Measurements from ENCODE around the gene GAS7. TPM values are rescaled to one million over a fixed set of nuclear protein-coding genes. Genes with fewer than 3 reads are reported as not detected.

The GAS7 gene
- total RNA-seq, 1 experiment from 2014 or later: 6.0 TPM

DNA sequence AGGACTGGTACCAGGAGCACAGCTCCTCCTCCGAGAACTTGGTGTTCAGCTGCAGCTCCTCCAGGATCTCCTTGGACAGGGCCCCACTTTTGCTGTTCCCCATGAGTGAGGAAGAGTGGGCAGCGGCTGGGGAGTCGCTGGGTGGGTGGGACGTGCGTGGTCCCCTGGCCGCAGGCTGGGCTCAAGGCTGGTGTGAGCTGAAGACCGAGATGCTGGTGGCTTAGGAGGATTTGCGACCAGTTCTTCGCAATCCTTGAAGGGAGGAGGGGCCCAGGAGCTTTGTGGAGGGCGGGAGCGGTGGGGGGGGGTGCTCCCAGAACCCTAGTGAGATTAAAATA is 293.4 kb downstream of the GAS7 start, which contains the start of gene RCVRN:
Gene RCVRN, minus strand, starts transcription at position 194 of the 338 bp plus-strand sequence. Its CDS starts 91 bp downstream, at position 103.
- H2BK20ac ChIP-seq (ENCODE audit: low read depth, low read length, poor library complexity, severe bottlenecking): no peak within 1 kb of the TSS
- no peak within 1 kb of the TSS for H3K27ac ChIP-seq (ENCODE audit: insufficient read length, low read depth, low read length)
- Mint-ChIP-seq H3K4me3 (no peak within 1 kb of the TSS), H3K4me1 (peaks cover 14 to 43% of the 10 kb centered on the region in 2 experiments), H3K27me3 (ENCODE audit: low read depth) (peaks cover 8% of the 10 kb centered on the region; the same call in 1 of the 2 replicates), H3K27ac (no peak within 1 kb of the TSS), H3K36me3 (ENCODE audit: insufficient read depth in 1 of 3, low read depth in 3 of 3) (no peaks in the 10 kb centered on the region; a peak in 1 of 7 replicates), H3K9me3 (peaks cover 0 to 2% of the 10 kb centered on the region in 2 experiments; a peak in 2 of 5 replicates)
- no peak within 1 kb of the TSS for H4K5ac ChIP-seq (ENCODE audit: insufficient read length, low read depth, low read length)
- H3K23me2 ChIP-seq (ENCODE audit: insufficient read length, low read depth, low read length, poor library complexity, severe bottlenecking): no peaks in the 10 kb centered on the region
- no peaks in the 10 kb centered on the region for H3K9me3 ChIP-seq (ENCODE audit: control insufficient read depth, low read depth, low read length)
- H3K4me1 ChIP-seq (ENCODE audit: insufficient read depth, low read length): no peaks in the 10 kb centered on the region; the same call in 1 of the 2 replicates
- H3K79me2 ChIP-seq (ENCODE audit: insufficient read depth, low read length): no peaks in the 10 kb centered on the region
- H2AFZ ChIP-seq (ENCODE audit: low read length): no peak within 1 kb of the TSS
- H4K8ac ChIP-seq (replicated peaks; ENCODE audit: insufficient read length, low read depth, low read length): no peak within 1 kb of the TSS
- TF ChIP-seq, protein P1, sequence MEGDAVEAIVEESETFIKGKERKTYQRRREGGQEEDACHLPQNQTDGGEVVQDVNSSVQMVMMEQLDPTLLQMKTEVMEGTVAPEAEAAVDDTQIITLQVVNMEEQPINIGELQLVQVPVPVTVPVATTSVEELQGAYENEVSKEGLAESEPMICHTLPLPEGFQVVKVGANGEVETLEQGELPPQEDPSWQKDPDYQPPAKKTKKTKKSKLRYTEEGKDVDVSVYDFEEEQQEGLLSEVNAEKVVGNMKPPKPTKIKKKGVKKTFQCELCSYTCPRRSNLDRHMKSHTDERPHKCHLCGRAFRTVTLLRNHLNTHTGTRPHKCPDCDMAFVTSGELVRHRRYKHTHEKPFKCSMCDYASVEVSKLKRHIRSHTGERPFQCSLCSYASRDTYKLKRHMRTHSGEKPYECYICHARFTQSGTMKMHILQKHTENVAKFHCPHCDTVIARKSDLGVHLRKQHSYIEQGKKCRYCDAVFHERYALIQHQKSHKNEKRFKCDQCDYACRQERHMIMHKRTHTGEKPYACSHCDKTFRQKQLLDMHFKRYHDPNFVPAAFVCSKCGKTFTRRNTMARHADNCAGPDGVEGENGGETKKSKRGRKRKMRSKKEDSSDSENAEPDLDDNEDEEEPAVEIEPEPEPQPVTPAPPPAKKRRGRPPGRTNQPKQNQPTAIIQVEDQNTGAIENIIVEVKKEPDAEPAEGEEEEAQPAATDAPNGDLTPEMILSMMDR (conservative IDR thresholded peaks at IDR 0.05): no peak
- no peak within 1 kb of the TSS for H3K56ac ChIP-seq (ENCODE audit: insufficient read length, low read depth, low read length)
- H3K18ac ChIP-seq (ENCODE audit: insufficient read length, low read depth, low read length): no peak within 1 kb of the TSS
- no peaks in the 10 kb centered on the region; the same call in 1 of the 2 replicates for H3K27me3 ChIP-seq (ENCODE audit: insufficient read depth, low read length)
- no peak within 1 kb of the TSS for H3K4me2 ChIP-seq (ENCODE audit: insufficient read depth, insufficient read length, low read length)
- H2BK5ac ChIP-seq (ENCODE audit: insufficient read length, low read length): no peak within 1 kb of the TSS
- H2BK12ac ChIP-seq (ENCODE audit: insufficient read length, low read depth, low read length): no peak within 1 kb of the TSS
- WGBS (ENCODE audit: extremely low coverage, insufficient read length, low lambda C conversion rate): no CpG with 5 or more reads among the region's 11 CpGs
- no peak within 1 kb of the TSS for H4K91ac ChIP-seq (ENCODE audit: insufficient read length, low read depth, low read length)
- H4K20me1 ChIP-seq (ENCODE audit: control insufficient read depth, insufficient read depth, insufficient read length): no peaks in the 10 kb centered on the region
- no peak within 1 kb of the TSS for H3K9ac ChIP-seq (ENCODE audit: extremely low read depth, insufficient read length, low read length)
- no peak within 1 kb of the TSS for H3K14ac ChIP-seq (ENCODE audit: insufficient read depth, low read length)
- H2BK15ac ChIP-seq (ENCODE audit: low read depth, low read length): no peak within 1 kb of the TSS
- no peak within 1 kb of the TSS for H3K23ac ChIP-seq (ENCODE audit: insufficient read length, low read depth, low read length)
- H3K79me1 ChIP-seq (ENCODE audit: insufficient read depth, low read depth, low read length, poor library complexity, severe bottlenecking): no peaks in the 10 kb centered on the region
- H2AK5ac ChIP-seq (ENCODE audit: insufficient read length, low read length): no peak within 1 kb of the TSS
- no peak within 1 kb of the TSS for H3K4ac ChIP-seq (ENCODE audit: low read depth, low read length)
- no peak within 1 kb of the TSS for H3T11ph ChIP-seq (ENCODE audit: low read length)
- no peak for DNase-seq
- H2BK120ac ChIP-seq (ENCODE audit: low read depth, low read length, poor library complexity, severe bottlenecking): no peak within 1 kb of the TSS
